HG03280 (cell line): ENCODE results near the gene YPEL3.
"Not testable (repeated sequence)": the region's sequence is repeated elsewhere in the genome, so short reads cannot be mapped to it uniquely, and the experiment has no call there.

Experiments used
- ATAC-seq: cut with Tn5 transposase; IDR thresholded peaks from one replicate; pipeline ENCODE4 v1.9.1; 2021; ENCODE audit warnings: mild to moderate bottlenecking, moderate library complexity; ENCODE audit not compliant: unreplicated experiment

Gene YPEL3, protein sequence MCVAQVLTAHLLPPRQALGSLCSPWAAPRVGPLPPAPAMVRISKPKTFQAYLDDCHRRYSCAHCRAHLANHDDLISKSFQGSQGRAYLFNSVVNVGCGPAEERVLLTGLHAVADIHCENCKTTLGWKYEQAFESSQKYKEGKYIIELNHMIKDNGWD

DNA sequence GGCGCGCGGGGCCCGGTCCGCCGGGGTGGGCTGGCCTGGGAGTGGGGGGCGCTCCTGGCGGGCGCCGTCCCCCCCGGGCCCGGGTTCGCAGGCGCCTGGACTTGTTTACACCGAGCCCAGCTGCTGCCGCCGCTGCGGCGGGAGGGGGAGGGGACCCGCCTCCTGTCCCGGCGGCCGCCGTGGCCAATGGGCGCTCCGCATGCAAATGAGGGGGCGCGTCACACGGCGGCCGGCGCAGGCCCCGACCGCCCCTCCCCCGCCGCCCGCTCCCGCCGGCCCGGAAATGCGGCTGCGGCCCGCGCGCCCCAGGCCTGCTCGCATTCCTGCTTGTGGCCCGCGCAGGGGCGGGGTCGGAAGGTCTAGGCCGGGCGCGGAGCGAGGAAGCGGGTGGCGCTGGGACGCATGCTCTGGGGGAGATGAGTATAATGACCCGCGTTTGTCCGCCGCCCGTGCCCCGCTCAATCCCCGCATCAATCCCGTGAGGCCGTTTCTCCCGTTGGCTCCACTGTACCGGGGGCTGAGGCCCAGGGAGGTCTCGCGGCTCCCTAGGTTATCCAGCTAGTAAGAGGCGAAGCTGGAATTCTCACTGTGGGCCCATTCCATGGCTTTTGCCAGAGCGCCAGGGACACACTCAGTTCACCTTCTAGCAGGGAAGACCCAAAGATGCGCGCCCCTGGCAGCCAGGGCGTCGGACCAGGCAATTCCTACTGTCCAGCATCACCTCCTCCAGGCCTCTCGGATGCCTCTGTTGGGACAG, at the start of gene YPEL3:
Gene YPEL3 (minus strand): TSS at position 109 of the 757 bp plus-strand sequence. CDS start 731 bp downstream, outside the sequence.
- peak; percentile 50 for ATAC-seq

GRCh38 chr16:30145657-30146056, 49.6 kb upstream of the YPEL3 start:
- ATAC-seq, result no peak

DNA sequence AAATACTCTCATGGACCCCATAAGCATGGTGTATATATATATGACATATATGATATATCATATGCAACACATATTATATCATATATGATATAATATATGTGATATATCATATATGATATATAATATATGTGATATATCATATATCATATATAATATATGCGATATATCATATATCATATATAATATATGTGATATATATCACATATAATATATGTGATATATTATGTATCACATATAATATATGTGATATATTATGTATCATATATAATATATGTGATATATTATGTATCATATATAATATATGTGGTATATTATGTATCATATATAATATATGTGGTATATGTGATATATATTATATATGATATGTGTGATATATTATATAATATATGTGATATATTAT, 48.9 kb upstream of the YPEL3 start:
- no peak for ATAC-seq

- no peak for ATAC-seq
These were observed 48.0 kb upstream of the YPEL3 start for GRCh38 chr16:30144017-30144416.

GRCh38 chr16:30143347-30143702, 47.3 kb upstream of the YPEL3 start:
- ATAC-seq, result no peak

DNA sequence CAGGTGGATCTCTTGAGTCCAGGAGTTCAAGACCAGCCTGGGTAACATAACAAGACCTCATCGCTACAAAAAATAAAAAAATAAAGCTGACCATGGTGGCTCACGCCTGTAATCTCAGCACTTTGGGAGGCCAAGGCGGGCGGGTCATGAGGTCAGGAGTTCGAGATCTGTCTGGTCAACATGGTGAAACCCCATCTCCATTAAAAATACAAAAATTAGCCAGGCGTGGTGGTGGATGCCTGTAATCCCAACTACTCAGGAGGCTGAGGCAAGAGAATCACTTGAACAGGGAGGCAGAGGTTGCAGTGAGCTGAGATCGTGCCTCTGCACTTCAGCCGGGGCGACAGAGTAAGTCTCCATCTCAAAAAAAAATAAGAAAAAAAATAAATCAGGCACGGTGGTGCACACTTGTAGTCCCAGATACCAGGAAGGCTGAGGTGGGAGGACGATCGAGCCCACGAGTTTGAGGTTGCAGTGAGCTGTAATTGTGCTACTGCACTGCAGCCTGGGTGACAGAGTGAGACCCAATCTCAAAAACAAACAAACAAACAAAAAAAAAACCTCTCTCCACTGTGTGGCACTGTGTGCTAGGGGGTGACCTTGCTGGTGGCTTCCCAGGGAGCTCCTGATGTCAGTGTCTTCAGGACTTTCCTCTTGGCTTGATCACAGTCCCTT, 46.8 kb upstream of the YPEL3 start:
- ATAC-seq, result no peak

- no peak for ATAC-seq
These were observed 45.7 kb upstream of the YPEL3 start for GRCh38 chr16:30141750-30142149.

GRCh38 chr16:30139583-30140481, 43.8 kb upstream of the YPEL3 start:
- ATAC-seq, result no peak

DNA sequence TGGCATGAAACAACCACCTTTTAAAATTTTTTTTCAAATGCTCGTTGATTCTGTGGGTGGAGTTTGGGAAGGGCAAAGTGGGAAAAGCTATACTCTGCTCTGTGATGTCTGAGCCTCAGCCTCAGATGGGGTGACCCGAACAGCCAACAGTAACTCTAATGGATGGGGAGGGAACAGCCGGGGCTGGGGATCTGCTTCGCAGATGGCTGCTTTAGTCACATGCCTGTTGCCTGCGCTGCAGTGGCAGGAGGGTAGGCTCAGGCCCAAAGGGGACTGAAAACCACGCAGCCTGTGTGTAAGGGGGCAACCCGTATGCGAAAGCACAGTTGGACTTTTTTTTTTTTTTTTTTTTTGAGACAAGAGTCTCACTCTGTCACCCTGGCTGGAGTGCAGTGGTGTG, 41.9 kb upstream of the YPEL3 start:
- ATAC-seq, result no peak

GRCh38 chr16:30136971-30137605, 41.1 kb upstream of the YPEL3 start:
- no peak for ATAC-seq

DNA sequence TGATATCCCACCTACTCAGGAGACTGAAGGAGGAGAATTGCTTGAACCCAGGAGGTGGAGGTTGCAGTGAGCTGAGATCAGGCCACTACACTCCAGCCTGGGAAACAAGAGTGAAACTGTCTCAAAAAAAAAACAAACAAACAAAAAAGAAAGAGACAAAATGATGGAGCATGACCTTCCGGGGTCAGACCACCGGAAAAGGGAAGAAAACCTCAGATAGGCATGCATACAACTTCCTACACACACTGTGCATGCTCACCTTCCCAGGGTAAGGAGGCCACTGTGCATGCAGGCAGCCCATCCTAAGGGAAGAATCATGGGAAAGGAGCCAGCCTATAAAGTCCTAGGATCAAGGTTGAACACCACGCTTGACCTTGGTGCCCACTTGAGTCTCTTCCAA, 36.6 kb upstream of the YPEL3 start:
- no peak for ATAC-seq

- no peak for ATAC-seq
These were observed 36.0 kb upstream of the YPEL3 start for GRCh38 chr16:30131869-30132475.

DNA sequence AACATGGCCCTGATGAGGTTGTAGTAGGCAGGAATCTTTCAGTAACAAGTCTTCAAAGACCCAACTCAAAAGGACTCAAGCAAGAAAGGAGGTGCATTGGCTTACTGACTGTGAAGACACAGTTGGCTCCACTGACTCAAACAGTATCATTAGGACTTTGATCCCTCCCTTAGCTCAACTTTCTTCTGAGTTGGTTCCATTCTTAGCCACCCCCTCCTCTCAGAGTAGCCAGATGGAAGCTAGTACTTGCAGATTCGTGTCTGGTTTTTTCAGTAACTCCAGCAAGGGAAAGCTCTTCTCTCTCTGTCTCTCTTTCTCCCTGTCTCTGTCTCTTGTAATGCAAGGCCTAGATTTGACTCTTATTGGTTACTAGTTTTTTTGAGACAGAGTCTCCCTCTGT, 32.0 kb upstream of the YPEL3 start:
- ATAC-seq, result no peak

GRCh38 chr16:30125690-30126089, 29.7 kb upstream of the YPEL3 start:
- not testable (repeated sequence) for ATAC-seq

GRCh38 chr16:30124985-30125379, 29.0 kb upstream of the YPEL3 start:
- ATAC-seq, result no peak

DNA sequence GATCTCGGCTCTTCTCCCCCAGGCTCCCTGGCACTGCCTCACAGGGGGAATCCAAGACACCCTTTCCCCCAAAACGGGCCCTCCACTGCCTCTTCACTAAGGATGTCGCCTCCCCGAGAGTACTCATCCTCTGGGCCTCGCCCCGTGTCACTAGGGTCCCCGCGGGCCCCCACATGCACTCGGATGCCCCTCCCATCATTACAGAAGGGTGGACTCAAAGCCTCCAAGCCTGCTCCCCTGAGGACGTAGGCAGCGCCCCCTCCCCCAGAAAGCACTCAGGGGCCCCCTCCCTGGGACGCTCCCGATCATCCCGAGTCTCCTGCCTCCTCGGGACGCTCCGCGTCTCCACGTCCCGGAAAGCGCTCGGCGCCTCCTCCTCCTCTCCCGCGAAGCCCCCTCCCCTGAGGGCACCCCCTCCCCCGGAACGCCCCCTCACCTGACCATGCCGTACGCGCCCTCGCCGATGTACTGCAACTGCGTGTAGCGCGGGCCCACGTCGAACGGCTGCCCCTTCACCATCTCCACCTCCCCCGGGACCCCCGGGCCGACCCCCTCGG, 26.7 kb upstream of the YPEL3 start:
- ATAC-seq, result no peak

GRCh38 chr16:30121741-30122571, 25.9 kb upstream of the YPEL3 start:
- ATAC-seq, result no peak

GRCh38 chr16:30120340-30121105, 24.5 kb upstream of the YPEL3 start:
- ATAC-seq, result no peak
